Heart left ventricle (tissue), 16 donors: ENCODE results near the gene C1QTNF12. TPM values are rescaled to one million over a fixed set of nuclear protein-coding genes. Genes with fewer than 3 reads are reported as not detected.

Source experiments
- ATAC-seq, 4 donors: fragments of 200-7000 bp; cut with Tn5 transposase; one replicate each; pipeline ENCODE4 v1.9.1; 2020 to 2022; ENCODE audit warnings: moderate library complexity in 4 of 4, mild to moderate bottlenecking in 3 of 4, moderate number of reproducible peaks in 1 of 4
- DNase-seq, 5 donors: peaks; one replicate each; pipeline ENCODE4 v3.0.0-alpha.2; 2020
- H3K27ac ChIP-seq, 12 donors: fragments of 200-600 bp; sonication (generic) in 4 of 12; one replicate each; pipeline versions ENCODE4 v1.5.0 to v1.8.0; 2016 to 2022; ENCODE audit warnings: mild to moderate bottlenecking in 2 of 12
- H3K27me3 ChIP-seq, 9 donors: fragments of 200-600 bp; sonication (generic) in 2 of 9; one replicate each; pipeline versions ENCODE4 v1.5.1 to v1.8.0; 2016 to 2022; ENCODE audit warnings: mild to moderate bottlenecking in 3 of 9
- H3K36me3 ChIP-seq, 9 donors: fragments of 200-600 bp; sonication (generic) in 2 of 9; one replicate each; pipeline versions ENCODE4 v1.5.0 to v1.8.0; 2018 to 2022; ENCODE audit warnings: mild to moderate bottlenecking in 2 of 9
- H3K4me1 ChIP-seq, 12 donors: fragments of 200-600 bp; sonication (generic) in 4 of 12; one replicate each; pipeline versions ENCODE4 v1.5.0 to v1.8.0; 2016 to 2022; ENCODE audit warnings: mild to moderate bottlenecking in 3 of 12
- H3K4me3 ChIP-seq, 12 donors: fragments of 200-600 bp; sonication (generic) in 4 of 12; one replicate each; pipeline versions ENCODE4 v1.5.0 to v1.8.0; 2017 to 2022; ENCODE audit warnings: mild to moderate bottlenecking in 9 of 12, moderate library complexity in 4 of 12
- H3K9me3 ChIP-seq, 12 donors: fragments of 200-600 bp; sonication (generic) in 4 of 12; one replicate each; pipeline versions ENCODE4 v1.5.0 to v1.8.0; 2016 to 2022; ENCODE audit warnings: mild to moderate bottlenecking in 1 of 12
- POLR2A ChIP-seq, 2 donors: fragments of 450-650 bp; IDR thresholded peaks; one replicate each; pipeline ENCODE4 v1.6.1; 2017; ENCODE audit warnings: antibody characterized with exemption in 2 of 2, mild to moderate bottlenecking in 2 of 2, moderate library complexity in 2 of 2
- WGBS, 4 donors: extraction: QIAGEN DNeasy Blood & Tissue Kit in 2 of 4; methylation state at CpG; one replicate each; pipeline versions ENCODE4 v1.1.5 to v1.1.7; 2013 to 2018; 5-methylcytosine and 5-hydroxymethylcytosine counted together
- intact Hi-C, 10 donors: fragments of 100-400 bp; cut with DNase I; formaldehyde crosslinking; loops; one replicate each; pipeline versions ENCODE4 v1.11.1 to v1.14.2; 2022
- polyA plus RNA-seq, 2 donors: library from polyadenylated mRNA; stranded (reverse); fragments of 200-250 nt; gene quantifications; one replicate each; pipeline ENCODE4 v1.2.3, GENCODE V29; 2013
- total RNA-seq, 9 donors: library from RNA; depleted of rRNA in 2 of 9; stranded (reverse); fragments of >200 nt in 2 of 9; fragmentation: NEBNext Ultra II Directional in 3 of 9; extraction: Animal tissue kit (Norgen Biotek cat#: 25700) in 3 of 9; gene quantifications; one replicate each; pipeline versions ENCODE4 v1.1.0 to v1.2.4, GENCODE V29; 2016 to 2023
- TF ChIP-seq, protein P1 (sequence below), 12 donors: fragments of 200-600 bp; sonication (generic) in 4 of 12; IDR thresholded peaks; one replicate each; pipeline versions ENCODE4 v1.5.0 to v1.8.0; 2018 to 2022; ENCODE audit warnings: antibody characterized with exemption in 12 of 12, mild to moderate bottlenecking in 5 of 12
- donor health status: ischemic (EF 13 %, LVEDD 7.1; RV severe dilation, severe dysfunction).
- donor health status: healthy with polysubstance abuse.
- donor health status: DM: no; HTN: yes; CAD: no.
- donor health status: DM: no; HTN: no; CAD: no.
- donor health status: ischemic (EF 25% LVEDD 6.9; RV normal size, moderate dysfunction).
- donor health status: ischemic (EF 25% LVEDD 5.7; RV mildly dilated, moderate dysfunction).
- donor health status: healthy.
- donor health status: DM: yes; HTN: yes; CAD: no.
- donor health status: ischemic (EF 35%, LVEDD 5.7; RV mildly dilated, moderate dysfunction).
- donor health status: nonischemic (EF 11% LVEDD 7.7; RV severe dilation, severe dysfunction).
- donor health status: DM: yes; HTN: yes; CAD: no.
- donor health status: PGD.
- donor health status: ischemic (EF 29% LVEDD 5.4; RV normal size, mild dysfunction).
- donor health status: nonischemic (EF 23%, LVEDD 6.1; RV moderate dilation, normal function).

C1QTNF12 gene
- total and polyA plus RNA-seq, 11 donors = 0.72 to 3.5 (median 0.85) TPM; not detected in 2

DNA sequence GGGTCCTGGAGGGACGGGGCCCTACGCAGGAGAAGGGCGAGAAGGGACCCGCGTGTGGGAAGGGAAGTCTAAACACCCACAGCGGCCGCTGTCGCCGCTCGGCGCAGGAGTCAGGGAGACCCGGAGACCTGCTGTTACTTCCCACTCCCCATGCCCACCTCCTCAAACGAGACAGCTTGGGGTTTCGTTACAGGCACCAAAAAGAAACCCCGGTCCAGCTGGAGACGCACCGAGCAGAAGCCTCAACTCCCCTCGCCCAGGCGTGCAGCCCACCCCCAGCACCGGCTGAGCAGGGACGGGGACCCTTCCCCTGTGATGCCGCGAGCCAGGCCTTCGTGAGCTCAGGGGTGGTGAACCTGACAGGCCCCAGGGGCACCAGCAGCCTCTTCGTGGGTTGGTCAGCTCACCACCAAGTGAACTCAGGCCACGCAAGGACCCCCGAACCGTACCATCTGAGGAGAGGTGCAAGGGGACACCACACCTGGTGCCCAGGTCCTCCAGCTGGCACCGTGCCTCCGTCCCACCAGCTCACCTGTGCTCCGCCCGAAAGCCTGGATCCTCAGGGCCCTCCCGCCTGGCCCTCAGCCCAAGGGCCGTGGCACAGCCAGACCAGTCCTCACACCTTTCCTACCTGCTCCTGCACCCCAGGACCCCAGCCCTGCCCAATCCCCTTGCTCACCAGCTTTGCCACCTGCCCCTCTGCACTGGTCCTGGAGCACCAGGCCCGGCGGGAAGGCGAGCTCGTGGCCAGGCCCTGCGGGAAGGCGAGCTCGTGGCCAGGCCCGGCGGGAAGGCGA, 19.8 kb downstream of the C1QTNF12 start:
- ATAC-seq = no peak
- Histone ChIP-seq H3K36me3 (peaks cover 0 to 77% (median 58%) of the 10 kb centered on the region in 9 donors), H3K4me3 (no peak overlapping the region), H3K27ac (no peak overlapping the region), H3K9me3 (no peaks in the 10 kb centered on the region), H3K27me3 (no peaks in the 10 kb centered on the region), H3K4me1 (peaks cover 5 to 55% (median 22%) of the 10 kb centered on the region in 12 donors)
- DNase-seq = no peak
- intact Hi-C loops = loop anchor here in 1 of 10 donors (10.0 kb wide), 1 partner anchor 102 kb away; no protein-coding TSS in a partner anchor
- TF ChIP-seq POLR2A (IDR thresholded peaks at IDR 0.05) = no peak
- WGBS, 4 donors = 90 to 93% (median 92%) methylated on average over 24 to 44 of the region's 44 CpGs

DNA sequence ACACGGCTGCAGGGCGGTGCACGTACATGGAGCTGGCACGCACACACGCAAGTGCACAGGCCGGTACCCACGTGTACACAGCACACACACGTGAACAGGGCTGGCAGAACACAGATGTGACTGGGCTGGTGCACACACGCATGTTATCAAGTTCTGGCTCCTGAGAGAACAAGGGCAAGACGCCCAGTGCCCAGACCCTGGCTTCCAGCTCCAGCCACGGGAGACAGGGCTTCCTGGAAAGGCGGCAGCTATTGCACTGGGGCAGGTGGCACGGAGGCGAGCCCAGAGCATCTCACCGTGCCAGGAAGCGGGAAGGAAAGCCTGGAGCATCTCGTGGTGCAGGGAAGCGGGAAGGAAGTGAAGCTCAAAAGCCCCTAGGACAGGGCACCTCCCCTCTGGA, 20.6 kb downstream of the C1QTNF12 start:
- Histone ChIP-seq H3K27ac (no peak overlapping the region), H3K27me3 (no peaks in the 10 kb centered on the region), H3K4me3 (no peak overlapping the region), H3K4me1 (peaks cover 5 to 52% (median 21%) of the 10 kb centered on the region in 12 donors), H3K36me3 (peaks cover 0 to 85% (median 67%) of the 10 kb centered on the region in 9 donors), H3K9me3 (no peaks in the 10 kb centered on the region)
- ATAC-seq (peak; percentile 18 to 44 (median 36)), DNase-seq (peak in 1 of 5 donors; percentile 51)
- no peak for TF ChIP-seq POLR2A (IDR thresholded peaks at IDR 0.05)
- TF ChIP-seq, protein P1, sequence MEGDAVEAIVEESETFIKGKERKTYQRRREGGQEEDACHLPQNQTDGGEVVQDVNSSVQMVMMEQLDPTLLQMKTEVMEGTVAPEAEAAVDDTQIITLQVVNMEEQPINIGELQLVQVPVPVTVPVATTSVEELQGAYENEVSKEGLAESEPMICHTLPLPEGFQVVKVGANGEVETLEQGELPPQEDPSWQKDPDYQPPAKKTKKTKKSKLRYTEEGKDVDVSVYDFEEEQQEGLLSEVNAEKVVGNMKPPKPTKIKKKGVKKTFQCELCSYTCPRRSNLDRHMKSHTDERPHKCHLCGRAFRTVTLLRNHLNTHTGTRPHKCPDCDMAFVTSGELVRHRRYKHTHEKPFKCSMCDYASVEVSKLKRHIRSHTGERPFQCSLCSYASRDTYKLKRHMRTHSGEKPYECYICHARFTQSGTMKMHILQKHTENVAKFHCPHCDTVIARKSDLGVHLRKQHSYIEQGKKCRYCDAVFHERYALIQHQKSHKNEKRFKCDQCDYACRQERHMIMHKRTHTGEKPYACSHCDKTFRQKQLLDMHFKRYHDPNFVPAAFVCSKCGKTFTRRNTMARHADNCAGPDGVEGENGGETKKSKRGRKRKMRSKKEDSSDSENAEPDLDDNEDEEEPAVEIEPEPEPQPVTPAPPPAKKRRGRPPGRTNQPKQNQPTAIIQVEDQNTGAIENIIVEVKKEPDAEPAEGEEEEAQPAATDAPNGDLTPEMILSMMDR (IDR thresholded peaks at IDR 0.05) = no peak
- 72 to 75% (median 75%) methylated on average over 18 of the region's 18 CpGs for WGBS, 4 donors
- intact Hi-C loops = loop anchor here in 1 of 10 donors (10.0 kb wide), 1 partner anchor 101 kb away; no protein-coding TSS in a partner anchor

DNA sequence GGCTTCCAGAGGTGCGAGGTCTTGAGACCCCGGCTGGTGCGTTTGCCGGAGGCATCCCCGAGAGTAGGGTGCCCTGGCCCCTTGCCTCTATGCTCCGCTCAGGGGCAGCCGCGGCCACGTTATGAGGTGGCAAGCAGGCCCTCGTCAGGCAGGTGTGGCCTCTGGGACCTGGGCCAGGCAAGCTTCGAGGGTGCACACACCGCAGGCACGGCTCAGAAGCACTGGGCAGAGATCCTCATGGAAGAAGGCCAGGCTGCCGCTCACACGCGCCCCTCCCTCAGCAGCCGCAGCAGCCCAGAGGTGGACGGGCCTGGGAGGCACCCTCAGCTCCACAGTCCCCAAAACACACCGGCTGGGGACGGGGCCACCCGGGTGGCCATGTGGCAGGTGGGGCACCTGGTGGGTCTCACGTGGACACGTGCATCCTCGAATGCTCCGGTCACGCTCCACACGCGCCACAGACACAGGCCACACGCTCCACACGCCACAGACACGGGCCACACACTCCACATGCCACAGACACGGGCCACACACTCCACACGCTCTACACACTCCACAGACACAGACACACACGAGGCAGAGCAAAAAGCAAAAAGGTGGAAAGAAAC, 21.2 kb downstream of the C1QTNF12 start:
- 83 to 88% (median 85%) methylated on average over 24 to 34 of the region's 34 CpGs for WGBS, 4 donors
- peaks cover 1 to 46% (median 16%) of the 10 kb centered on the region in 12 donors for H3K4me1 ChIP-seq
- H3K27ac ChIP-seq = no peak overlapping the region
- no peaks in the 10 kb centered on the region for H3K9me3 ChIP-seq
- intact Hi-C loops = loop anchor here in 1 of 10 donors (10.0 kb wide), 1 partner anchor 101 kb away; no protein-coding TSS in a partner anchor
- TF ChIP-seq, protein P1 (IDR thresholded peaks at IDR 0.05) = no peak
- no peak for TF ChIP-seq POLR2A (IDR thresholded peaks at IDR 0.05)
- H3K4me3 ChIP-seq = no peak overlapping the region
- DNase-seq (no peak), ATAC-seq (peak in 3 of 4 donors; percentile 11 to 36 (median 16))
- no peaks in the 10 kb centered on the region for H3K27me3 ChIP-seq
- peaks cover 0 to 91% (median 73%) of the 10 kb centered on the region in 9 donors for H3K36me3 ChIP-seq

DNA sequence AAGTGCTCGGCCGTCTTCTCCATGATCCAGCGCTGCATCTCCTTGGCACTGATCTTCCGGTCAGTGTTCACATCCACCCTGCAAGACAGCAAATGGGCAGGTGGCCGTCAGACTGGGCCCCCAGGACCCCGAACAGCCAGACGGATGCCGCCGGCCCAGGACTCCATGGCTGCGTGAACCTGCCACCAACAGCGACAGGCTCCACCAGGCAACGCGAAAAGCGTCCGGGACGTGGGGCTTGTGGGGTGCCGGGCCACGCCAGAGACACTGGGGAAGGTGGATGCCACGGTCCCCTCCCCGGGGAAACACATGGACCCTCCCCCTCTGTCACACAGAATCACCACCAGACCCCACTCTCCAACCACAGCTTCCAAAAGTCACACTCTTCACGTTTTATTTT, 22.6 kb downstream of the C1QTNF12 start:
- TF ChIP-seq POLR2A (IDR thresholded peaks at IDR 0.05) = no peak
- TF ChIP-seq, protein P1 (IDR thresholded peaks at IDR 0.05) = no peak
- intact Hi-C loops = loop anchor here in 1 of 10 donors (10.0 kb wide), 1 partner anchor 99 kb away; no protein-coding TSS in a partner anchor
- Histone ChIP-seq H3K4me1 (peaks cover 0 to 32% (median 1%) of the 10 kb centered on the region in 12 donors), H3K9me3 (no peaks in the 10 kb centered on the region), H3K27ac (no peak overlapping the region), H3K36me3 (peaks cover 0 to 96% (median 84%) of the 10 kb centered on the region in 9 donors), H3K27me3 (no peaks in the 10 kb centered on the region), H3K4me3 (no peak overlapping the region)
- 94 to 96% (median 95%) methylated on average over 15 to 21 of the region's 21 CpGs for WGBS, 4 donors
- DNase-seq (no peak), ATAC-seq (no peak)
